K562 (cell line): ENCODE data around the gene PKD1L1. TPM values are rescaled to one million over a fixed set of nuclear protein-coding genes. Genes with fewer than 3 reads are reported as not detected.

ENCODE experiments used
- ATAC-seq: fragments of 200-7000 bp; cut with Tn5 transposase; 3 replicates; pipeline ENCODE4 v1.9.1; 2020; ENCODE audit warnings: moderate library complexity
- Bru-seq: library from RNA; stranded (reverse); fragments of 400-500 nt; gene quantifications from one replicate; lab custom pipeline; 2021; lab: Mats Ljungman, UMichigan
- BruChase-seq, 2 experiments: library from RNA; stranded (reverse); fragments of 400-500 nt; gene quantifications; one replicate each; lab custom pipeline; 2021; lab: Mats Ljungman, UMichigan
- BruUV-seq: library from RNA; stranded (reverse); fragments of 400-500 nt; replicated peaks from 2 replicates; lab custom pipeline; 2021; lab: Mats Ljungman, UMichigan
- CTCF ChIA-PET: fragments of 300-600 bp; formaldehyde crosslinking; extraction: SDS; loops from one replicate; lab custom pipeline; 2021; ENCODE audit warnings: low intra/inter-chr PET ratio; lab: Yijun Ruan, JAX
- POLR2A ChIA-PET: fragments of 300-600, 350-650 bp; sonication (Branson Sonifier 250); formaldehyde crosslinking; extraction: SDS; loops from one replicate; lab custom pipeline; 2021; ENCODE audit warnings: antibody characterized with exemption, inconsistent platforms; lab: Yijun Ruan, JAX
- DNase-seq, 4 experiments: peaks; one replicate each; pipeline versions ENCODE4 v3.0.0 to v3.0.0-alpha.2; 2011 to 2018; ENCODE audit warnings: low spot score in 3 of 4, mixed read lengths in 3 of 4; ENCODE audit errors: extremely low read depth in 1 of 4
- FAIRE-seq: peaks from 2 replicates; lab custom pipeline; 2011; peaks lifted over from hg19 to GRCh38; lab: Jason Lieb, UNC
- H2AFZ ChIP-seq: 2 replicates; pipeline ENCODE4 v1.6.0; 2011; ENCODE audit warnings: low read depth, low read length, control low read depth, inconsistent platforms
- H3K27ac ChIP-seq: fragments of 200-600 bp; 3 replicates; pipeline ENCODE4 v1.8.0; 2011; ENCODE audit warnings: low read depth, mild to moderate bottlenecking, control low read depth, inconsistent platforms, low read length, moderate library complexity, mixed read lengths; ENCODE audit errors: extremely low read depth
- H3K27me3 ChIP-seq, 2 experiments: fragments of 300-600 bp in 1 of 2; 2 replicates in 1 of 2; 3 replicates in 1 of 2; pipeline versions ENCODE4 v1.6.0 to v1.8.0; 2011; ENCODE audit warnings: inconsistent platforms in 2 of 2, low read length in 2 of 2, mild to moderate bottlenecking in 1 of 2, mixed read lengths in 1 of 2, moderate library complexity in 1 of 2; ENCODE audit not compliant: control insufficient read depth in 2 of 2, insufficient read depth in 2 of 2
- H3K36me3 ChIP-seq: fragments of 300-600 bp; 3 replicates; pipeline ENCODE4 v1.8.0; 2011; ENCODE audit warnings: mild to moderate bottlenecking, low read length, inconsistent platforms; ENCODE audit not compliant: control insufficient read depth, insufficient read depth
- H3K4me1 ChIP-seq, 2 experiments: fragments of 200-600 bp in 1 of 2; replicated peaks in 1 of 2; 2 replicates in 1 of 2; 3 replicates in 1 of 2; pipeline versions ENCODE4 v1.5.1 to v1.8.0; 2011; ENCODE audit warnings: inconsistent platforms in 2 of 2, low read length in 2 of 2, mild to moderate bottlenecking in 1 of 2, mixed read lengths in 1 of 2, moderate library complexity in 1 of 2; ENCODE audit not compliant: control insufficient read depth in 2 of 2, insufficient read depth in 2 of 2
- H3K4me2 ChIP-seq: 2 replicates; pipeline ENCODE4 v1.6.1; 2011; ENCODE audit warnings: low read length, control low read depth, inconsistent platforms, mixed read lengths; ENCODE audit not compliant: insufficient read depth
- H3K4me3 ChIP-seq: fragments of 200-600 bp; sonication (generic), shearing (Covaris generic); 2 replicates; pipeline ENCODE4 v1.5.1; 2016; ENCODE audit warnings: control low read depth, inconsistent platforms
- H3K79me2 ChIP-seq: fragments of 200-600 bp; 3 replicates; pipeline ENCODE4 v1.8.0; 2011; ENCODE audit warnings: low read length, inconsistent platforms; ENCODE audit not compliant: control insufficient read depth, insufficient read depth
- H3K9ac ChIP-seq, 2 experiments: 2 replicates each; pipeline versions ENCODE4 v1.6.0 to v1.6.1; 2011; ENCODE audit warnings: low read depth in 2 of 2, low read length in 2 of 2, control low read depth in 1 of 2, inconsistent platforms in 1 of 2, mild to moderate bottlenecking in 1 of 2, mixed read lengths in 1 of 2; ENCODE audit not compliant: insufficient read depth in 1 of 2
- H3K9me1 ChIP-seq: one replicate; pipeline ENCODE4 v1.6.0; 2011; ENCODE audit warnings: inconsistent platforms, mild to moderate bottlenecking, low read length, moderate library complexity; ENCODE audit not compliant: control insufficient read depth, insufficient read depth
- H3K9me3 ChIP-seq: replicated peaks from 2 replicates; pipeline ENCODE4 v1.5.1; 2011; ENCODE audit warnings: low read depth, low read length, inconsistent platforms; ENCODE audit not compliant: control insufficient read depth, insufficient read depth
- H4K20me1 ChIP-seq: replicated peaks from 2 replicates; pipeline ENCODE4 v1.6.1; 2011; ENCODE audit warnings: low read length, inconsistent platforms, mixed read lengths; ENCODE audit not compliant: control insufficient read depth, insufficient read depth
- CREB3L1 ChIP-seq: fragments of 450-650 bp; IDR thresholded peaks from 2 replicates; pipeline ENCODE4 v1.6.1; 2014; ENCODE audit warnings: low read depth, mild to moderate bottlenecking, moderate library complexity, borderline replicate concordance
- EHMT2 ChIP-seq: fragments of 450-650 bp; IDR thresholded peaks from 2 replicates; pipeline ENCODE4 v1.6.1; 2018; ENCODE audit warnings: antibody characterized with exemption
- ETS1 ChIP-seq: conservative IDR thresholded peaks from 2 replicates; pipeline ENCODE4 v1.6.1; 2011; ENCODE audit warnings: low read depth, mild to moderate bottlenecking, low read length; ENCODE audit not compliant: control insufficient read depth
- ETV6 ChIP-seq, 3 experiments: fragments of 150-350 bp in 1 of 3; sonication (generic) in 1 of 3; formaldehyde crosslinking in 1 of 3; IDR thresholded peaks; 2 replicates each; pipeline versions ENCODE4 v1.6.1 to v1.8.0; 2014 to 2022; ENCODE audit warnings: borderline replicate concordance in 2 of 3, low read depth in 2 of 3, antibody characterized with exemption in 1 of 3, low read length in 1 of 3, mild to moderate bottlenecking in 1 of 3, missing genetic modification reagents in 1 of 3
- JUND ChIP-seq, 2 experiments: IDR thresholded peaks; 2 replicates in 1 of 2; 3 replicates in 1 of 2; pipeline ENCODE4 v1.6.1; 2011; ENCODE audit warnings: borderline replicate concordance in 2 of 2, low read depth in 2 of 2, low read length in 2 of 2, improper control_type of control experiment in 1 of 2, missing biosample characterization in 1 of 2, missing genetic modification characterization in 1 of 2, missing genetic modification reagents in 1 of 2
- MTA2 ChIP-seq: fragments of 450-650 bp; IDR thresholded peaks from 2 replicates; pipeline ENCODE4 v1.6.1; 2016; ENCODE audit warnings: low read depth
- SFPQ ChIP-seq: fragments of 200-400 bp; formaldehyde crosslinking; IDR thresholded peaks from 2 replicates; pipeline ENCODE4 v1.6.1; 2017; ENCODE audit warnings: mild to moderate bottlenecking, low read depth, low read length, moderate library complexity
- ZNF583 ChIP-seq: fragments of 250-450 bp; sonication (Bioruptor Pico); IDR thresholded peaks from 2 replicates; pipeline ENCODE4 v1.4.0; 2020
- WGBS: fragments of 100-300 bp; shearing (Covaris generic); methylation state at CpG from one replicate; pipeline ENCODE4 v1.1.6; 2016; ENCODE audit warnings: low coverage, mixed read lengths; ENCODE audit not compliant: insufficient coverage; ENCODE audit errors: missing lambda C conversion rate; 5-methylcytosine and 5-hydroxymethylcytosine counted together
- in situ Hi-C: fragments of 300-500 bp; cut with MboI; formaldehyde crosslinking; loops from 4 replicates; pipeline ENCODE4 v1.15.0; 2018; ENCODE audit warnings: inconsistent platforms, mixed read lengths
- intact Hi-C: fragments of 100-400 bp; cut with micrococcal nuclease; formaldehyde crosslinking; loops from 2 replicates; pipeline ENCODE4 v1.14.2; 2022
- long read RNA-seq, 3 experiments: library from polyadenylated mRNA in 2 of 3; library from RNA in 1 of 3; unstranded in 2 of 3; stranded (forward) in 1 of 3; transcript quantifications; one replicate each; pipeline ENCODE4 v2.0.0, GENCODE V29; 2019 to 2022
- polyA minus RNA-seq, 3 experiments: library from RNA; depleted of rRNA, polyadenylated mRNA; stranded (reverse); fragments of >200 nt; gene quantifications; 2 replicates each; pipeline ENCODE4 v1.2.3, GENCODE V29; 2011
- polyA plus RNA-seq, 8 experiments: library from polyadenylated mRNA; depleted of rRNA in 4 of 8; stranded (reverse) in 5 of 8; unstranded in 3 of 8; fragments of >200 nt; fragmentation: Nextera tagmentation in 2 of 8; fragmentation: Illumina TruSeq in 1 of 8; extraction: Ambion mirVana in 2 of 8; extraction: Trizol in 1 of 8; gene quantifications; 2 replicates each; pipeline versions ENCODE4 v1.2.1 to v1.2.3, GENCODE V29; 2011 to 2014; ENCODE audit warnings: inconsistent platforms in 1 of 8, missing spikeins in 1 of 8
- total RNA-seq, 7 experiments: library from RNA; depleted of rRNA in 6 of 7; stranded (reverse); fragments of >200 nt in 6 of 7; fragmentation: Illumina TruSeq in 2 of 7; extraction: Trizol in 2 of 7; gene quantifications; 2 replicates each; pipeline versions ENCODE4 v1.2.1 to v1.2.3, GENCODE V29; 2011 to 2021; ENCODE audit warnings: low replicate concordance in 1 of 7

Gene PKD1L1
- 0.04 TPM in 1 of 2 replicates, not detected in the other for total RNA-seq (2011; cell fraction: chromatin; rRNA removed; ENCODE audit: low replicate concordance)
- total RNA-seq (2011; cell fraction: nucleolus; rRNA removed) = not detected in 2 replicates
- total RNA-seq (2011; cell fraction: nucleoplasm; rRNA removed) = not detected in 2 replicates
- total RNA-seq (2014; rRNA removed) (not detected in 2 replicates), total RNA-seq (2014; rRNA removed; fragmentation: Illumina TruSeq; extraction: Trizol) (not detected in 2 replicates), total RNA-seq (2015; rRNA removed; fragmentation: Illumina TruSeq; extraction: Trizol) (not detected in 2 replicates), total RNA-seq (2021) (0.02 TPM in 1 of 2 replicates, not detected in the other), polyA plus RNA-seq (2011; rRNA removed) (0.01 TPM in 1 of 2 replicates, not detected in the other), polyA plus RNA-seq (2014; fragmentation: Illumina TruSeq; extraction: Trizol) (0.01 TPM in 1 of 2 replicates, not detected in the other), polyA plus RNA-seq (2014; fragmentation: Nextera tagmentation; extraction: Ambion mirVana) (not detected), polyA plus RNA-seq (2014; rRNA removed) (0.04 TPM in 1 of 2 replicates, not detected in the other), polyA minus RNA-seq (2011; rRNA and poly(A)+ RNA removed) (not detected in 2 replicates), Bru-seq, nascent RNA (percentile 3 among the genes with signal in this experiment), BruChase-seq, experiment 1, labeled RNA remaining after a 2-hour chase (percentile 16 among the genes with signal in this experiment), BruChase-seq, experiment 2, labeled RNA remaining after a 6-hour chase (percentile 17 among the genes with signal in this experiment)
- not detected in 2 replicates for polyA plus RNA-seq (2011; cell fraction: cytosol; rRNA removed)
- 0.01 and 0.03 TPM in 2 replicates for polyA plus RNA-seq (2011; cell fraction: nucleus; rRNA removed)
- polyA plus RNA-seq (2012) = 0.03 TPM in 1 of 2 replicates, not detected in the other
- polyA minus RNA-seq (2011; cell fraction: cytosol; rRNA and poly(A)+ RNA removed) = not detected in 2 replicates
- under 0.01 TPM in 1 of 2 replicates, not detected in the other for polyA minus RNA-seq (2011; cell fraction: nucleus; rRNA and poly(A)+ RNA removed)
- long read RNA-seq, experiment 1 = 0 reads
- long read RNA-seq, experiment 2 = 0 reads
- long read RNA-seq, experiment 3 = 0 reads

GRCh38 chr7:47948141-47948790 lies at the start of gene PKD1L1:
PKD1L1 (minus strand) TSS chr7:47948466; CDS start chr7:47948440, 26 bp downstream.
- intact Hi-C loops (loop anchor here (5.0 kb wide), 2 partner anchors 204 to 1904 kb away; no protein-coding TSS in a partner anchor), in situ Hi-C loops (no loop called here)
- ChIA-PET CTCF (no interaction called here), POLR2A (interaction anchor here (0.5 kb wide), 1 partner anchor 406 kb away, joined by 4 read pairs; no protein-coding TSS in a partner anchor)
- Histone ChIP-seq H3K4me2 (no peak within 1 kb of the TSS), H3K4me3 (no peak within 1 kb of the TSS), H3K4me1 (no peaks in the 10 kb centered on the region), H3K79me2 (no peaks in the 10 kb centered on the region), H3K27ac (no peak within 1 kb of the TSS), H2AFZ (no peak within 1 kb of the TSS), H3K27me3 (peaks cover 10 to 41% of the 10 kb centered on the region in 2 experiments; a peak in 4 of 5 replicates), H3K36me3 (no peaks in the 10 kb centered on the region), H3K9me1 (no peaks in the 10 kb centered on the region), H4K20me1 (no peaks in the 10 kb centered on the region; the same call in none of the 2 replicates), H3K9me3 (no peaks in the 10 kb centered on the region; the same call in 1 of the 2 replicates), H3K9ac (no peak within 1 kb of the TSS)
- no TSS peak for BruUV-seq
- TF ChIP-seq ZNF583 (CRISPR knock-in tag) (no peak), SFPQ (no peak), EHMT2 (no peak), MTA2 (no peak), CREB3L1 (no peak), JUND (IDR thresholded peaks at IDR 0.05; ENCODE audit: borderline replicate concordance, low read depth, low read length) (no peak), JUND (tag; IDR thresholded peaks at IDR 0.05; ENCODE audit: borderline replicate concordance, low read depth, low read length) (no peak), ETS1 (no peak), ETV6 (IDR thresholded peaks at IDR 0.05; ENCODE audit: borderline replicate concordance in 1 of 2, low read depth in 2 of 2, low read length in 1 of 2) (no peak), ETV6 (CRISPR knock-in tag; IDR thresholded peaks at IDR 0.05; ENCODE audit: borderline replicate concordance) (no peak)
- ATAC-seq (no peak), DNase-seq (no peak), FAIRE-seq (no peak)
- 0% methylated on average over 7 of the region's 7 CpGs for WGBS
